Measurements from ENCODE around the gene LMO1.

The LMO1 gene

DNA sequence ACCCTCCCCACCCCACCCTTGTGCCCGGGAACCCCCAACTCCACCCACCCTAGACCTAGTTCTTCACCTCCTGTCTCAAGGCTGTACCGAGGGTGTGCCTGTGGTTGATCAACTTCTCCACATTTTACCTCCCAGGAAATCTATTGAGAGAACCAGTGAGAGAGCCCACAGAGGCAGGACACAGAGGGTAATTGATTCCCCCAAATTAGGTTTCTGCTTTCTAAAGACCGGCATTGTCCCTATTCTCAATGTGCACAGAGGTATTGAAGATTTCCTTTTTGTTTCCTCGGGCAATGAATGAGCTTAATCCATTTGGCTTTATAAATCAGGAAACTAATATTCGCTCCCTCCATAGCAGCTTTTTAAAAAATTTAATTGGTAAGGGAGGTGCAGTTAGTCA is 6.0 kb upstream of the LMO1 start:
- DNase-seq (ENCODE audit: insufficient read length, low spot score) (no peak), FAIRE-seq (no peak)
- TF ChIP-seq CTCF (IDR thresholded peaks at IDR 0.05; ENCODE audit: insufficient read depth, missing control alignments): no peak

GRCh38 chr11:8268530-8269400 is 5.1 kb upstream of the LMO1 start:
- DNase-seq (ENCODE audit: insufficient read length, low spot score) (no peak), FAIRE-seq (no peak)
- no peak for TF ChIP-seq CTCF (IDR thresholded peaks at IDR 0.05; ENCODE audit: insufficient read depth, missing control alignments)

- DNase-seq (ENCODE audit: insufficient read length, low spot score) (no peak), FAIRE-seq (no peak)
- no peak for TF ChIP-seq CTCF (IDR thresholded peaks at IDR 0.05; ENCODE audit: insufficient read depth, missing control alignments)
Observed at GRCh38 chr11:8267831-8268529, 4.3 kb upstream of the LMO1 start.

GRCh38 chr11:8267280-8267679 is 3.6 kb upstream of the LMO1 start:
- TF ChIP-seq CTCF (IDR thresholded peaks at IDR 0.05; ENCODE audit: insufficient read depth, missing control alignments): no peak
- FAIRE-seq (no peak), DNase-seq (ENCODE audit: insufficient read length, low spot score) (no peak)

- FAIRE-seq (no peak), DNase-seq (ENCODE audit: insufficient read length, low spot score) (no peak)
- TF ChIP-seq CTCF (IDR thresholded peaks at IDR 0.05; ENCODE audit: insufficient read depth, missing control alignments): no peak
Observed at GRCh38 chr11:8266246-8267241, 2.9 kb upstream of the LMO1 start.

DNA sequence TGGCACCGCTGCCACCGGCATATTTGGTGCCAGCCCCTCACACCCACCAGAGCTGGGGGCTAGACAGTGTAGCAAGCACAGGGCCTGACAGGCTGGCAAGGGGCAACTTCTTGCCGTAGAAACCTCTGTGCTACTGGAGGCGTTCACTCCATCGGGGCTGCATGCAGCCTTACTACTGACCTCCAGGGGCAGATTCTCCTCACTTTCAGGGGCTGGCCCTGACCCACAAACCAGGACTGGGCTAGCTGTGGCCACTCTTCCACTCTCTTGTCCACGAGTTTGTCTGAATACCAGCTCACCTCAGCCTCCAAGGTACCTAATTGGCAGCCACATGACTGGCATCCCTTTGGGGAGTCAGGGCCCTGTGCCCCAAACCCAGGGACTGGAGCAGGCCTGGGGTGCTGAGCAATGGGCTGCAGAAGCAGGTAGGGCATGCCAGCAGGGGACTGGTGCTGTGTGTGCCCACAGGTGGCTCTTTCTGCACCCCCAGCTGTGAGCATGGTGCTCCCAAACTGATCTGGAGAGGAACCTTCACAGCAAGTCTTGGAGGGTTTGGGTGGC is 2.1 kb upstream of the LMO1 start:
- DNase-seq (ENCODE audit: insufficient read length, low spot score) (no peak), FAIRE-seq (no peak)
- peak; percentile 26 for TF ChIP-seq CTCF (IDR thresholded peaks at IDR 0.05; ENCODE audit: insufficient read depth, missing control alignments)

Data from D721Med (cell line).